Measurements from ENCODE around the gene LPXN.

LPXN gene

DNA sequence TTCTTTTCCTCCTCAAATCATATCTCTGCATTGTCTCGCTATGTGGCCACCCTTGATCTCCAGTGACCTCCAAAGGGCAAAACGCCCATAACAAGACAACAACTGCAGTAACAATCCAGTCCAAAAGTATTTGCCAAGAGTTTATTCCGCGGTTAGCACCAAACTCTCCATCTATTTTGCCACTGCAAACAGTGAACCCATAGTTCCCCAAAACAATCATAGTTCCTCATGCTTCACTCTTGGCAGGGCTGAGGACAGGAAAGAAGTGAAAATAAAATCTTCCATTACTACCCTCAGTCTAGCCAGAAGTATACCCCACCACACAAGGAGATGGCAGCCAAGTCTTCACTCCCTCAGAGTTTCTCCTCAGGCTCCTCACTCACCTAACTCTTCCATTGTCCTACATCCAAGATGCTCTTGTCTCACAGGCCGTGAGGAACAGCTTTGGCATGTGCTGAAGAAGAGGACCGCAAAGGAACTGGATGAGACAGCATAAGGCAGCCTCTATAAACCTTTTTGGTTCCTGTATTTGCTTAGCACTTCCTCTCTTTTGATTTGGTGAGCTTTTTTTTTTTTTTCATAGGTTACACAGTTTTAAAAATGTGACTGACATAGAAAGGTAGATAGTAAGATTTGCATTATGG, at the start of gene LPXN:
Gene LPXN (minus strand): TSS at position 480 of the 644 bp plus-strand sequence. CDS start 84 bp downstream, at position 396.
- DNase-seq: peak in 1 of 4 experiments; percentile 23

DNA sequence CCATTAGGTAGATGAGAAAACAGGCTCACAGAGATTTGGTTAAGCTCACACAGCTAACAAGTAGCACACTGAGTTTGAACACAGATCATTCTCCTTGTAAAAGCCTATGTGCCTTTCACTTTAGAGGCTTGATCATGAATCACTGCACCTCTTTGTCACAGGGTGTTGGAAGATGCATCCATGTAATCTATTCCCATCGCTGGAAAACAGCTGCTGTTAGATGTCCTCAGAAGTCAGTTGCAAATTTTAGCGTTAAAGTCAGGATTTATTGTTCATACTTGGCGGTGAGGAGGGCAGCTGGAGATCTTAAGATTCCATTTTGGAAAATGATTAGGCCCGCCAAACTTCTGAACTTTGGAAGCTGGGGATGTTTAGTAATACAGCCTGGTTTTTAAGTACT, 49.4 kb upstream of the LPXN start:
- no peak for DNase-seq

DNA sequence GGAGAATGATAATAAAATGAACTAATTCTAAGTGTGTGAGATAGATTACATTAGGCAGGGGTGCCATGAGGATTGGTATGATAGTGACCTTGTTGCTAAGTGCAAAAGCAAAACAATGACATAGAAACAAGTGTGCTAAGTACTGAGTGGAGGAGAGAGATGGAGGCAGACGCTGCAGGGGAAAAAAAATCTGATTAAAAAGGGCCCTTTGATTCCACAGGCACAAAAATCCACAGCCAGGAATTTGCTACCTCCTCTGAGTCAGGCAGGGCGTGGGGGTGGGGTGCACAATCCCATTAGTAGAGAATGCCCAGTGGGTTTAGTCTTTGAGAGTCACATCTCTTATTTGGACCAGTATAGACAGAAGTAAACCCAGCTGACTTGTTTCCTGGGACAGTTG, 46.7 kb upstream of the LPXN start, which contains the start of gene CNTF:
Gene CNTF (plus strand): TSS at position 322 of the 400 bp plus-strand sequence. CDS start 88 bp downstream, outside the sequence.
- no peak for DNase-seq

DNA sequence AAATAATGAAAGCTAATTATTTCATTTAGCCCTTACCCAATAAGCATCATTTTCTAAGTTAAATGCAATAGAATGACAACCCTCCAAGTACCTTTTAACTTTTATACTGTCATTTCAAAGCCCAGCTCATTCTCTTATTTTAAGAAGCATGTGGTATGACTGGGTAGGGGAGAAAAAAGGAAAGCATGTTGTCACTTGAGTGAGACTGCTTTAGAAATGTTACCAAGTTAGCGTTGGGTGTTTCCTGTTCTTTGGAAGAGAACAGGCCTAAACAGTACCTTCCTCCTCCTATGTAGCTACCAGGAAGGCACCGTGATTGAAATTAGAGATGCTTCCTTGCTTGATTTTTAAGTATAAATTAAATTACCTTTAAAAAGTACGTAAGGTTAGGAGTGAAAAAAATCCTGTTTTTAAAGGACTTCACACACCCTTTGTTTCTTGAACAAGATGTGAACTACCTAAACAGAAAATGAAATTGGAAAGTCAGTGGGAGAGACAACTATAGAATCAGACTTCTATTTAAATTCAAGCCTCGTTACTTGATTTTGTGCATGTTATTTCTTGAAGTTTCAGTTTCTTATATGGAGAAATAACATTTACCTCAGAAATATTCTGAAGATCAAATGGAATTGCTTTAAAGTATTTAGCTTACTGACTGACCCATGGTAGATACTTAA, 46.1 kb upstream of the LPXN start:
- DNase-seq: no peak

DNA sequence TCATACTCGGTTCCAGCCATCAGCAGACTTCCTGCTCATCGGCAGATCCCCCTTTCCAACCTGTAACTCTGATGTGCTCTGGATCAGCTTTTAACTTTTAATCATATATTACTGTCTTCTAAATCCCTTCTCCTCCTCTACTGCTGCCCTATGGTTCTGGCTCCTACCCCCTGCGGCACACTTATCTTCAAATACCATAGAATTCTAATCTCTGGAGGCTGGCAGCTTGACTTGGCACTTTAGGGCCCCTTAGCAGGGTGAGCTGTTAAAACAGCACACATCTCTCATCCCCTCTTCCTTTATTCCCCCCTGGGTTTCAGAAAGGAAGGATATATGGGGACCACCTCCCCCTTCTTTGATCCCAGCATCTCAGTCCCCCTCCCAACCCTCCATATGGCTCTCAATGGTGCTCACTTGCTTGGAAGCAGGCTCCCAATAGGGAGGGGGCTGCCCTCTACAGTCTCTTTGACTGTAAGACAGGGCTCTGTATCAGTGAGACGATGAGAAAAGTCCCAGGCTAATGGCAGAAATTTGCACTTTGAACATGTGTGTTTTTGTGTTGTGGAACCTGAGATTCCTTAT, 42.4 kb upstream of the LPXN start:
- DNase-seq: no peak

DNA sequence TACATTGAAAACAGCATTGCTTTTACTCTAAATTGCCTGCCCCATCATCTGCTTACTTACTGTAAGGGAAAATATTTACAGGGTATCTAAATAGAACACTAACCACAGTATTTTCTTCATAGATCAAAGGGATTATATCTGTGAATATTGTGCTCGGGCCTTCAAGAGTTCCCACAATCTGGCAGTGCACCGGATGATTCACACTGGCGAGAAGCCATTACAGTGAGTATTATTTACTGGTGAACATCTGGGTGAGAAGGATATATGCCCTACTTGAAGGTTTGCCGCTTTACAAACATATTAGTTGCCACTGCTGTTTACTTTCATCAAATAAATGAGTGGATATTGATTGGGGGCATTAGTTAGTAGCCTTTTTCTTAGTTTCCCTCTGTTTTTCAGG, 40.9 kb upstream of the LPXN start:
- no peak for DNase-seq

DNA sequence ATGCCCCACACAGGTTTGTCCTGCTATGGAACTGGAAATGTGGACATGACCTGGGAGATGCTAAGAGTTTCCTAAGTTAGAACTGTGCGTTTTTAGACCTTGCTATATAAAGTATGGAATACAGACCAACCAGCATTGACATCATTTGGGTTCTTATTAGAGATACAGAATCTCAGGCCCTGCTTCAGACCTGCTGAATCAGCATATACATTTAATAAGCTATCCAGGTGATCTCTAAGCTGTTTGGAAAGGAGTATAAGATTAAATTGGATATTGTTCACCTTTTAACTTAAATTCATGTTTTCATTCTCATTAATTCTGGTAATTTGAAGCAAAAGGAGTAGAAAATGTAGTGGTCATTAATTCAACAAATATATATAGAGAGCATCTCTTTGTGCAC, 39.9 kb upstream of the LPXN start:
- DNase-seq: no peak

DNA sequence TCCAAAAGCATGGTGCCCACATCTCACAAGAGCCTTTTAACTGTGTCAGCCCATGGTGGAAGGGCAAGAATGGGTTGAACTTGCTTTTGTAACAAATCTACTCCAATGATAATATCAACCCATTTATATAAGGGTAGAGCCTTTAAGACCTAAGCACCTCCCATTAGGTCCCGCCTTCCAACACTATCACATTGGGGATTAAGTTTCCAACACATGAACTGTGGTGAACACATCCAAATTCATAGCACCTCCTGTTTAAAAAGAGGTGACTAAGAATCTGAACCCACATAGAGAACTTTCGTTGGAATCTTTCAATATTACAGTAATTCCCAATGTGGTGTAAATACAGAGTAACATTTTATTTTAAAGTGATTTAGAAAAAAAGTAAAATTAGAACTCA, 37.6 kb upstream of the LPXN start:
- no peak for DNase-seq

DNA sequence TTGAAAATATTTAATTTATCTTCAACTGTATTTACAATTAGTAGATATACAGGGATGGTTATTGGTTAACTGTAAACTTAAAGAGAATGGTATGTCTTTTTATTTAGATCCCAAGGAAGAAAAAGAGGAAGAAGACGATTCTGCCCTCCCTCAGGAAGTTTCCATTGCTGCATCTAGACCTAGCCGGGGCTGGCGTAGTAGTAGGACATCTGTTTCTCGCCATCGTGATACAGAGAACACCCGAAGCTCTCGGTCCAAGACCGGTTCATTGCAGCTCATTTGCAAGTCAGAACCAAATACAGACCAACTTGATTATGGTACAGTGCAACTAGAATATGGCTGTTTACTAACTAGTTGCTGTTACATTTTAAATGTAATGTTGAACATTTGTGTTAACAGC, 34.1 kb upstream of the LPXN start:
- DNase-seq: no peak

DNA sequence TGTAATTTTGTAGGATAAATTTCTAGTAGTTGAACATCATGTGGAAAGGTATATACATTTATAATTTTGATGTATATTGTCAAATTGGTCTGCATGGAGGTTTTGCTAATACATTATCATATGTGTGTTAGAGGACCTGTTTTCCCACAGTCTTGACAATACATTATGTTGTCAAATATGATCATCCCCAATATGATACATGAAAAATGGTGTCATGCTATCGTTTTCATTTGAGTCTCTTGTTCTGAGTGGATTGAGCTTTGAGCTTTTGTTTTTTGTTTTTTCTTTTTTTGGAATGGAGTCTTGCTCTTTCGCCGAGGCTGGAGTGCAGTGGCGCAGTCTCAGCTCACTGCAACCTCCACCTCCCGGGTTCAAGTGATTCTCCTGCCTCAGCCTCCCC, 32.7 kb upstream of the LPXN start:
- no peak for DNase-seq

DNA sequence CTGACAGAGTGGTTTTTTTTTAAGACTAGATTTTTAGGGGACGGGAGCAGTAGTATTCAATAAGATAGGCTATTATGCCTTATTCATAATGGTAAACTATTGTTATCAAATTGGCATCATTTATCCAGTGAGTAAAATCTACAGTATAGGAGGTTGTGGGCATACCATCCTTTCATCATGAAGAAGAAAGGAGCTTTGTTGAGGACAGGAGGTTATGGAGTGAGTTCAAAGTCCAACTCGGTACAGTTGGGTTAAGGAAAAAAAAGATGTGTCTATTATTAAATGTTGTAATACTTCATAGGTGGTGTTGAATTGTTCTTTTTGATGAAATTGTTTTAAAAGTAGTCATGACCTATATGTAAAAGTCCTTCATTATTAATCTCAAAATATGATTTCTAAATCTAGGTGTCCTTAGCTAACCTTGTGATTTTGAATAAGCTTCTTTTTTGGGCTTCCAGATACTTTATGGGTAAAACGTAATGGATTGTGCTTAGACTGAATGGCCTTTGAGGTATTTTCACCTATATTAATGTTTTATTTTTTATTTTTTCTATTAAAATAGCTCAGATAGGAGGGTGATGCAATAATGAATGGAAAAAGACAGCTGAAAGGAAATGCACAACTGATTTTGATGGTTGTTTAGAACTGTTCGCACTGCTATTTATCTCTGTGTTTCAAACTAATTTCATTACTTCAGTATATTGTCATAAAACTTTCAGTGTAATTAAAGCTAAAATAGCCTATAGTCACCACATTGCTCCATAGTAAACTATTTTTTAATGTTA, 31.5 kb upstream of the LPXN start:
- DNase-seq: no peak

DNA sequence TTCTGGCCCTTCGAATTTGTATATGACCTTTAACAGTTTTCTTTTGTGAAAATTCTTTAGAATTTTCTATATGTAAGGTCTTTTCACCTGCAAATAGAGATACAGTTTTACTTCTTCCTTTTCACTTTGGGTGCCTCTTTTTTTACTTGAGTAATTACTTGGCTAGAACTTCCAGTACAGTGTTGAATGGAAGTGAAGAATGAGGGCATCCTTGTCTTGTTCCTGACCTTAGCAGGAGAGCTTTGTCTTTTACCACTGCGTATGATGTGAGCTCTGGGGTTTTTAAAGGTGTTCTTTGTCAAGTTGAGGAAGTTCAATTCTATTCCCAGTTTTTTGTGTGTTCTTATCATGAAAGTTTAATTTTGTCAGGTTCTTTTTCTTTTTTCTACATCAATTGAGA, 24.9 kb upstream of the LPXN start:
- DNase-seq: no peak

DNA sequence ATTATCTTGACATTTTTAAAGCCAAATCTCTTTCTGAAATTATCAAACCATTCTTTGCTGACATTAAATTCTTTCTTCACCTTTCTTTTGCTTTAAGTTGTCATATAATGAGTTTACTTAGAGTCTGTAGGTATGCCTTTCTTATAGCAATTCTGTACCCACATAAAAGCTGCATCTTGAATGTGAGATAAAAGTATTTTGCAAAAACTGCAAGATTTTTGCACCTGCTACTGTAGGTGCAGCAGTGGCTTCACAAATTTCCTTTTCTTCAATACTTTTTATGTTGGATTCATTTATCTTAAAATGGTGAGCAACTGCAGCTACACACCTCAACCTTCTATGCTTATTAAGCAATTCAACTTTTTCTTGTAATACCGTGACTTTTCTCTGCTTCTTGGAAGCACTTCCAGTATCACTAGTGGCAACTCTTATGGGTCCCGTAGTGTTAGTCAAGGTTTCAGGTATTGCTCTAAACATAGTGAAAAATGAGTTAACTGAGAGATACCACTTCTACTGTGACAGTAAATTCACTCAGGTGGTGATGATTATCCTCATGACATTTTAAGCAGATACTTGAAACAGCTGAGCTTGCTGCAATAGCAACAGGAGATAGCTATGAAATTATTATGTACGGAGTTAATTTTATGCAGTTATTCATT, 22.0 kb upstream of the LPXN start:
- DNase-seq: no peak

DNA sequence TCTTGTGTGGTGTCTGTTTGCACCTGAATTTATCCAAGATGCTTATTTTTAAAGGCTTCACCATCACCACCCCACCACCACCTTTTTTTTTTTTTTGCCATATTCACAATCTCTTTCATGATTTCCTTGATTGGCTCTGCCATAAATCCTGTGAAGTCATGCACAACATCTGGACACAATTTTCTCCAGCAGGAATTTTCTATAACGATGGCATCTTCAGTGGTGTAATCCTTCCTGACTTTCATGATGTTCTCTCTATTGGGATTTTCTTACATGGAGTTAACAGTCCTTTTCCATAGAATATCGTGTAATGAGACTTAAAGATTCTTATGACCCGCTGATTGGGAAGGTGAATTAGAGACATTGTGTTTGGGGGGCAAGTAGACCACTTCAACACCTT, 21.0 kb upstream of the LPXN start:
- no peak for DNase-seq

DNA sequence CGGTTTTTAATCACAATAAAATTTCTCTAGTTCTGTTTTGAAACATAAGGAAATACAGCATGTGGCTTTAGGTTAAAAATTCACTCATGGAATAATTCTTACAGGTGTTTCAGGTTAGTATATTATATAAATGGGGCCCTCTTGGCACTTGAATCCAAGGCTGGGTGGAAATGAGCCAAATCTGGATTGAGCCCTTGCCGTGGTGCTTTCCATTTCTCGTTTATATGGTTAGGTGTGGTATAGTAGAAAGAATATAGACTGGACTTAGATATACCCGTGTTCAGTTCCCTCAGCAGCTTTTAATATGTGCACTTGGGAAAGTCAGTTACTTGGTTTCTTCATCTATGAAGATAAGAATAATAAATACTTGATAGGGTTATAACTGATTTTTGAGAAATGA, 19.2 kb upstream of the LPXN start:
- no peak for DNase-seq

DNA sequence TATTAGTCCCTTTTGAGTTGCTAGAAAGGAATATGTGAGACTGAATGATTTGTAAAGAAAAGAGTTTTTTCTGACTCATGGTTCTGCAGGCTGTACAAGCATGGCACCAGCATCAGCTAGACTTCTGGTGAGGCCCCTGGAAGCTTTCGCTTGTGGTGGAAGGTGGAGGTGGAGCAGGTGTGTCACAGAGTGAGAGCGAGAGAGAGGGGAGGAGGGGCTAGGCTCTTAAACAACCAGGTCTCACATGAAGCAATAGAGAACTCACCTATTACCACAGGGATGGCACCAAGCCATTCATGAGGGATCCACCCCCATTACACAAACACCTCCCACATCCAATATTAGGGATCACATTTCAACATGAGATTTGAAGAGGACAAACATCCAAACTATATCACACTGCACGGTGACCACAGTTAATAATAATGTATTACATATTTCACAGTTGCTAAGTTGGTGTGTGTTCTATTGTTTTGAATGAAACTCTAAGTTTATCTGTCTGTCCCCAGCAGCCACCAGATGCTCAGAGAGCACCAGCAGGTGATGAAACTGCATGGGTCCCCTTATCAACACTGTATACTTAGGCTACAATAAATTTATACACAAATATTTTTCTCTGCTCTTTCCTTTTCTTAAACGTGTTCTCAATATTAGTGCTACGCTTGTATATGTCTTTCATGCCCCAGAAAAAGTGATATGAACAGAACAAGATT, 17.3 kb upstream of the LPXN start:
- DNase-seq: peak in 1 of 4 experiments; percentile 6

DNA sequence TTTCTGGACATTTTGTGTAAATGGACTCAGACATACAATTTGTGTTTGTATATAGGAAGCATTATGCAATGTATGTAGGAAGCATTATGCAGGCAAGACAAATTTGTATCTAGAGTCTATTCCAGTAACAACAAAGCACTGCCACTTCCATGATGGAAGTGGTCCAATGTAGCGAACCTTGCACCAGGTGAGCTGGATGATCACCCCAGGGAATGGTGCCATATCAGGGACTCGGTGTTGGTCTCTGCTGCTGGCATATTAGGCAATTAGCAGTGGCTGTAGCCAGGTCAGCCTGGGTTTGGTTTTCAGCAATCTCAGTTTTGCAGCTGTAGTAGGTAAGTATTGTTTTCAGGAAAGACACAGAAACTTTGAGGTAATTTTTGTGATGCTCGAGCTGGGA, 16.0 kb upstream of the LPXN start:
- DNase-seq: no peak

DNA sequence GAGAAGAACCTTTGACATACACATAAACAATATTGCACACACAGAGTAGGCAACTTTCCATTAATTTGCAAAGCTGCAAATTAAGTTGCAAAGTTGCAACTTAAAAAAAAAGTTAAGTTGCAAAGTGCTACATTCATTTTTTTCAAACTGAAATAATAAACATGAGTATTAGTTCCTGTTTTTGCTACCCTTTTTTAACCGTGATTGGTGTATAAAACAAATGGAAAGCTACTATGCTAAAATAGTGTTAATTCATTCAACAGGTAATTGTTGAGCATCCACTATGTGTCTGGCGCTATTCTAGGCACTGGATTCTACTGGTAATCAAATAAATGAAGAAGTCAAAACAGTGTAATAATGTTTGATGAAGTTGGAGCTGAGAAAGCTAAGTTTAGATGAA, 11.3 kb upstream of the LPXN start:
- no peak for DNase-seq

DNA sequence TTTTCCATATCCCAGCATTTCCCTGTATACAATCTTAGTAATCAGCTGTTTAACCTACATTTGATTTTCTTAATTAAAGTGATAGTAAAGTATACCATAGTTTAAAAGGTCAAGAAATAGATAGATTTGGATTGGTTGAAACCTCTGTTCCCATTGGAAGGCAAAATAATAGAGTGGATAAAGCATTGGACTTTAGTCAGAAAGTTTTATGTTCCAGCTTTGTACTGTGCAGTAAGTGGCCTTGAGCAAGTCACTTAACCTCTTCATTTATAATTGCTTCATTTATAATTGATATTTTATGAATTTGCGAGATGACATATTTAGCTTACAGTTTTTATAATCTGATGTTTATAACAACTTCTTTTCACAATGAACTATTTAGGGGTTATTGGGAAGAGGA, 6.8 kb upstream of the LPXN start:
- no peak for DNase-seq

DNA sequence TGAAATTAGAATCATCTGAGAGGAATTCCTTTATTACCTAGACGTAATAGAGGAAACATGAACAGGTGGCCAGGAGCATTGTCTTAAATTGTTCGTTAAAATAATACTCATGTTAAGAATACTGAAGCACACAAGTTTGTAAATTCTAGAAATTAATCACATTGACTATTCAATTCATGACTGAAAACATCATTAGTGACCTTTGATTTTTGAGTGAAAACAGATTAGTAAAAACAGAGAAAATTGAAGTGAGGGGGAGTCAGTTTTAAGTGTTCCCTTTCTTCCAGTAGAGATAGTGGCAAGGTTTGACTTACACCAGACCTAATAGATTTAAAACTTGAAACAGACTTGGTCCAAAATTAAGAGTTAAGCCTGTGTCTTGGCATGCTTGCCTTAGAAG, 4.7 kb upstream of the LPXN start:
- DNase-seq: no peak

DNA sequence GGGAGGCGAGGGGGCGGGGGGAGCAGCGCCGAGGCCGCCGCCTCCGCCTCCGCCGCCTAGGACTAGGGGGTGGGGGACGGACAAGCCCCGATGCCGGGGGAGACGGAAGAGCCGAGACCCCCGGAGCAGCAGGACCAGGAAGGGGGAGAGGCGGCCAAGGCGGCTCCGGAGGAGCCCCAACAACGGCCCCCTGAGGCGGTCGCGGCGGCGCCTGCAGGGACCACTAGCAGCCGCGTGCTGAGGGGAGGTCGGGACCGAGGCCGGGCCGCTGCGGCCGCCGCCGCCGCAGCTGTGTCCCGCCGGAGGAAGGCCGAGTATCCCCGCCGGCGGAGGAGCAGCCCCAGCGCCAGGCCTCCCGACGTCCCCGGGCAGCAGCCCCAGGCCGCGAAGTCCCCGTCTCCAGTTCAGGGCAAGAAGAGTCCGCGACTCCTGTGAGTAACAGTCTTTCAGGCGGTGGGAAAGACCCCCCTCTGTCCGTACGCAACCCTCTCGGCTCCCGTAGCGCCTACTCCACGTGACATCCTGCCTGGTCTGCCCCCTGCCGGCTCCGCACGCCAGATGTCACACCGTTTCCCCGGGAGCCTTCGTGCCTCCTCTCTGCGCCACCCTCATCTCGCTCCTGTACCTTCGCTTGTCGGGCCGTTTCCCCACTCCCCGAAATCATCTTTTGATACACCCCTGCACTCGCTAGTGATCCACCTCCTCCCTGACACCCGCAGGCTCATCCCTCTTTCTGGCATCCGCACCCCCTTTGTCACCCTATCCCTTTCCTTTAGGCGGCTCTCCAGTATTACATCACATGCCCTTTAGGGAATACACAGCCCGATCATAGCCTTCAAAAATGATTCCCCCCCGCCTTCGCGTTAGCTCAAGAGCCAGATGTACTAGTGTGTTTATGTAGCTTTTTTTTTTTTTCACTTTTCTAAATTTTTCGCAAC, 3.8 kb upstream of the LPXN start:
- DNase-seq: peak; percentile 75 to 89 (median 88)
